HG02798 (cell line): ENCODE measurements around the gene POGK.
A peak's percentile ranks its signal among the peaks of the same experiment; 100 is the strongest.
"Not testable (repeated sequence)": the region's sequence is repeated elsewhere in the genome, so short reads cannot be mapped to it uniquely, and the experiment has no call there.

ENCODE experiments used
- ATAC-seq: cut with Tn5 transposase; IDR thresholded peaks from one replicate; pipeline ENCODE4 v1.9.1; 2021; ENCODE audit warnings: mild to moderate bottlenecking; ENCODE audit not compliant: unreplicated experiment, poor library complexity

Gene POGK

GRCh38 chr1:166855558-166855957 lies 16.3 kb downstream of the POGK start:
- no peak for ATAC-seq

GRCh38 chr1:166857995-166858394 lies 18.7 kb downstream of the POGK start:
- no peak for ATAC-seq

- ATAC-seq: no peak
Observed at GRCh38 chr1:166858726-166859419, 19.6 kb downstream of the POGK start.

- ATAC-seq: no peak
Observed at GRCh38 chr1:166859597-166859996, 20.3 kb downstream of the POGK start.

- no peak for ATAC-seq
Observed at GRCh38 chr1:166865926-166866325, 26.7 kb downstream of the POGK start.

GRCh38 chr1:166868639-166869038 lies 29.4 kb downstream of the POGK start:
- no peak for ATAC-seq

- ATAC-seq: peak; percentile 42
Observed at GRCh38 chr1:166869318-166870099, 30.2 kb downstream of the POGK start.

GRCh38 chr1:166870584-166870983 lies 31.3 kb downstream of the POGK start:
- no peak for ATAC-seq

- ATAC-seq: no peak
Observed at GRCh38 chr1:166874464-166874863, 35.2 kb downstream of the POGK start.

- no peak for ATAC-seq
Observed at GRCh38 chr1:166875302-166875733, 36.0 kb downstream of the POGK start.

- ATAC-seq: peak; percentile 94
Observed at GRCh38 chr1:166875734-166876539, 36.7 kb downstream of the POGK start, which contains the start of gene TADA1. TSS of gene TADA1 (minus strand) at chr1:166876264. CDS start at chr1:166876233, 31 bp downstream.

GRCh38 chr1:166876540-166876838 lies 37.2 kb downstream of the POGK start:
- no peak for ATAC-seq

GRCh38 chr1:166878173-166878917 lies 39.1 kb downstream of the POGK start:
- ATAC-seq: not testable (repeated sequence)

GRCh38 chr1:166882893-166883292 lies 43.6 kb downstream of the POGK start:
- ATAC-seq: no peak

- ATAC-seq: no peak
Observed at GRCh38 chr1:166884040-166884642, 44.9 kb downstream of the POGK start.

- ATAC-seq: peak; percentile 42
Observed at GRCh38 chr1:166884971-166885370, 45.7 kb downstream of the POGK start.

GRCh38 chr1:166888373-166889111 lies 49.3 kb downstream of the POGK start:
- ATAC-seq: no peak

- ATAC-seq: no peak
Observed at GRCh38 chr1:166889776-166890175, 50.5 kb downstream of the POGK start.

GRCh38 chr1:166895766-166896165 lies 56.5 kb downstream of the POGK start:
- no peak for ATAC-seq
